ENCODE data around the gene CNPY1.

The CNPY1 gene

GRCh38 chr7:155454183-155455112 is 91.9 kb downstream of the CNPY1 start:
- DNase-seq (ENCODE audit: low read depth in 2 of 2), result no peak

DNA sequence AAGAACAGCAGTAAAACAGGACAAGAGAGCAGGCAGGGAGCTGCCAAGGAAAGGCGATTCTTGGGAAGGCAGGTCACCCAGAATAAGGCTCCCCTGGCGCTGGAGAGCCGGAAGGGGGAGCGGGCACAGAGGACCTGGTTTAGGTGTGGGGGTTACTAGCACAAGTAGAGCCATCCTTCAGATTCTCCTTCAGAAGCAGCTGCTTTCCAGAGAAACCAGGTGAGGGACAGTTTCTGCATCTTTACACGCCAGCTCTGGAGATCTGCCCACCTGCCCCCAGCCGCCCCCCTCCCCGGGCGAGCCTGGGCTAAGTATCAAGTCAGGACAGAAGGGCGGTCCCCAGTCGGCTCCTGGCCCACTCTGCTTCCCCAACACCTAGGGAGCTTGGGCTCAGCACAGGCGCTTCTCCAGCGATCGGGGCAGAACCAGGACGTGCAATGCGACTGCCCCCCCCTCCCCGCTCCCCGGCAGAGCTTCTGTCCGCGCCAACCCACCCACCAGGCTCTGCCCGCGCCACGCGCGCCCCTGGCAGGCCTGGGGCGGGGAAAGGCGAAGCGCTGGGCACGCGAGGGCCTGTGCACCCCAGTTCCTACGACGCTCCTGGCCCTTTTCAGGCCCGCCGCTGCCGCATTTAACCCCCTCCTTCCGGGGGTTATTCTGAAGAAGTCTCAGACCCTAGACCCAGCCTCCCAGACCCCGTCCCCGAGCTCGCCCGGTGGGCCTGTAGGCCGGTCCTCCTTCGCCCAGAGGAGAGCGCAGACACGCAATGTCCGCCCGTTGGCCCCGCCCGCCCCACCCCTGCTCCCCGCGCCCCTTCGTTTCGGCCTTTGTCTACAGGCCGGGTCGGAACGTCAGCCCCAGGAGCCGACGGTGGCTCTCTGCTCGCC is 92.8 kb downstream of the CNPY1 start:
- no peak for DNase-seq (ENCODE audit: low read depth in 2 of 2)

GRCh38 chr7:155452505-155453295 is 93.7 kb downstream of the CNPY1 start:
- no peak for DNase-seq (ENCODE audit: low read depth in 2 of 2)

DNA sequence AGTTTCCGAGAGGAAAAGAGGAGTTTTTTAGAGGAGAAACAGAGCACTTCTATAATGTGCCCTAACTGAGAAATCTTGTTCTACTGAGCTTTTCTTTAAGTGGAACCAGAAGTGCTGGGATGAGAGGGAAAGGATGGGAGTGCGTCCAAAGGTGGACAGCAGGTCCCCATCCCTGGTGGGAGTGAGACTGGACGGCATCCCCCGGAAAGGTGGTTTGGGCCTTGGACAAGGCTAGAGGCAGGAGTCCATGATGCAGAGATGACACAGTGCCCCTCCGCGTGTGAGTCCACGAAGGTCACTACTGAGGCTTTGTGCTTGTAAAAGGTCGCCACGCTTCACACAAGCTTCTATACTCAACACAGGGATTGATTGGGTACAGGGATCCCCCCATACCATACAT is 94.5 kb downstream of the CNPY1 start:
- DNase-seq (ENCODE audit: low read depth in 2 of 2), result no peak
